Astrocyte of the cerebellum (primary cell): ENCODE measurements around the gene SSC4D.

Experiments used
- DNase-seq: peaks from one replicate; pipeline ENCODE4 v3.0.0-alpha.2; 2011; ENCODE audit warnings: low read depth
- H3K4me3 ChIP-seq: 2 replicates; pipeline ENCODE4 v1.5.1; 2011; ENCODE audit warnings: mild to moderate bottlenecking, low read depth, low read length, moderate library complexity
- in situ Hi-C: cut with HindIII; loops from 2 replicates; pipeline ENCODE4 v1.10.0; 2017; ENCODE audit warnings: low sequenced_read_pairs
- TF ChIP-seq, protein P1 (sequence below): IDR thresholded peaks from 2 replicates; pipeline ENCODE4 v1.5.1; 2012; ENCODE audit warnings: low read length, low read depth, moderate library complexity, mild to moderate bottlenecking; ENCODE audit errors: missing control alignments

SSC4D gene

DNA sequence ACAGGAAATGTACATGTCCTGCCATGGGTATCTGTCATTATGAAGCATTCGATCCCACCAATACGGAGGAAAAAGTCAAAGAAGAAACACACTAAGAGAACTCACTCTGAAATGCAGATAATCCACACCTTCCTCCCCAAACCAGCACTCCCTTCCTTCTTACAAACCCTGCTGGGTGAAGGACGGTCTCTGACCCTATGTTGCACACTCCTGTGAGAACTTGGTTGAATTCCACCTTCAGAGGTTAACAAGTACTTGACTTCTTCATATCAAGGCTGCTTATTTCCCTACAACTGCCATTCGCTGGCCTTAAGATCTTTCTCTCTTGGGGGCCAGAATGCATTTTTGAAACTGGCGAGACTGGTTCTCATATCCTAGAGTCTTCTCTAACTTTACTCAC is 67.3 kb downstream of the SSC4D start:
- no peak for DNase-seq
- in situ Hi-C loops: no loop called here
- TF ChIP-seq, protein P1, sequence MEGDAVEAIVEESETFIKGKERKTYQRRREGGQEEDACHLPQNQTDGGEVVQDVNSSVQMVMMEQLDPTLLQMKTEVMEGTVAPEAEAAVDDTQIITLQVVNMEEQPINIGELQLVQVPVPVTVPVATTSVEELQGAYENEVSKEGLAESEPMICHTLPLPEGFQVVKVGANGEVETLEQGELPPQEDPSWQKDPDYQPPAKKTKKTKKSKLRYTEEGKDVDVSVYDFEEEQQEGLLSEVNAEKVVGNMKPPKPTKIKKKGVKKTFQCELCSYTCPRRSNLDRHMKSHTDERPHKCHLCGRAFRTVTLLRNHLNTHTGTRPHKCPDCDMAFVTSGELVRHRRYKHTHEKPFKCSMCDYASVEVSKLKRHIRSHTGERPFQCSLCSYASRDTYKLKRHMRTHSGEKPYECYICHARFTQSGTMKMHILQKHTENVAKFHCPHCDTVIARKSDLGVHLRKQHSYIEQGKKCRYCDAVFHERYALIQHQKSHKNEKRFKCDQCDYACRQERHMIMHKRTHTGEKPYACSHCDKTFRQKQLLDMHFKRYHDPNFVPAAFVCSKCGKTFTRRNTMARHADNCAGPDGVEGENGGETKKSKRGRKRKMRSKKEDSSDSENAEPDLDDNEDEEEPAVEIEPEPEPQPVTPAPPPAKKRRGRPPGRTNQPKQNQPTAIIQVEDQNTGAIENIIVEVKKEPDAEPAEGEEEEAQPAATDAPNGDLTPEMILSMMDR: no peak
- no peak overlapping the region for H3K4me3 ChIP-seq

DNA sequence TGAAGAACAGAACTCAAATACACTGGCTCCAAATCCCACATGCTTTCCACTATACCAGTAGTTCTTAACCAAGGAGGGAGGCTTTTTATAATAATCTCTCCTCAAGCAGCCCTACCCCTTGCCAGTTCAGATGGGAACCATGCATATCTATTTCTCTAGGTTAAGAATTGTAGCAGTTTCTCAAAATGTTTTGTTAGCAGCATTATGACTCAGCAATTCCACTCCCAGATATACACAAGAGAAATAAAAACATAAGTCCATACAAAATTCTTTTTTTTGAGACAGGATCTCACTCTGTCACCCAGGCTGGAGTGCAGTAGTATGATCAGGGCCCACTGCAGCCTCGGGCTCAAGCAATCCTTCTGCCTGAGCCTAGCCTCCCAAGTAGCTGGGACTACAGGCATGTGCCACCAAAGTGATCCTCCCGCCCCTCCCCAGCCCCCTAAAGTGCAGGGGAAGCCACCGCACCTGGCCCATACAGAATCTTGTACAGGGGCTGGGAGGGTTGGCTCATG is 68.8 kb downstream of the SSC4D start:
- in situ Hi-C loops: no loop called here
- H3K4me3 ChIP-seq: no peak overlapping the region
- TF ChIP-seq, protein P1: no peak
- peak; percentile 49 for DNase-seq
